ENCODE measurements around the gene COL4A2. TPM values are rescaled to one million over a fixed set of nuclear protein-coding genes. Genes with fewer than 3 reads are reported as not detected.

COL4A2 gene
- total RNA-seq, 3 donors from 2014 or later (not counting 1 experiment from before 2014, with no cell fraction given), result not detected

GRCh38 chr13:110367620-110368019 is 60.5 kb downstream of the COL4A2 start:
- no peaks in the 10 kb centered on the region for H3K36me3 Mint-ChIP-seq
- H3K27me3 Mint-ChIP-seq (ENCODE audit: low read depth in 2 of 2), result peaks cover 9 to 34% of the 10 kb centered on the region in 2 donors
- H3K27ac ChIP-seq (ENCODE audit: low read length), result no peak overlapping the region
- H3K4me1 Mint-ChIP-seq, result no peaks in the 10 kb centered on the region
- no peak for TF ChIP-seq CTCF (IDR thresholded peaks at IDR 0.05)
- peaks cover 2% of the 10 kb centered on the region for H3K27me3 ChIP-seq (ENCODE audit: control insufficient read depth, insufficient read depth, low read length)
- no peaks in the 10 kb centered on the region for H3K4me1 ChIP-seq (ENCODE audit: control insufficient read depth, insufficient read depth, low read length)
- WGBS (ENCODE audit: insufficient coverage), result 78% methylated on average over 4 of the region's 4 CpGs
- no peaks in the 10 kb centered on the region for H3K36me3 ChIP-seq (ENCODE audit: control insufficient read depth, insufficient read depth, low read length)
- no peak overlapping the region for H3K4me3 ChIP-seq (ENCODE audit: low read length)
- no peak overlapping the region for H3K4me3 Mint-ChIP-seq
- no peaks in the 10 kb centered on the region for H3K9me3 ChIP-seq (ENCODE audit: control insufficient read depth, insufficient read depth, low read length)
- ATAC-seq, result no peak
- no peak overlapping the region for H3K27ac Mint-ChIP-seq
- intact Hi-C loops (cut with micrococcal nuclease), result no loop called here
- no peaks in the 10 kb centered on the region for H3K9me3 Mint-ChIP-seq
- no peak for DNase-seq

- WGBS (ENCODE audit: insufficient coverage), result 86% methylated on average over 2 of the region's 2 CpGs
Measured at GRCh38 chr13:110368408-110368807, 61.3 kb downstream of the COL4A2 start.

GRCh38 chr13:110369400-110369799 is 62.3 kb downstream of the COL4A2 start:
- DNase-seq (no peak), ATAC-seq (no peak)
- TF ChIP-seq CTCF (IDR thresholded peaks at IDR 0.05), result no peak
- Histone ChIP-seq H3K36me3 (ENCODE audit: control insufficient read depth, insufficient read depth, low read length) (no peaks in the 10 kb centered on the region), H3K27me3 (ENCODE audit: control insufficient read depth, insufficient read depth, low read length) (peaks cover 2% of the 10 kb centered on the region), H3K27ac (ENCODE audit: low read length) (no peak overlapping the region), H3K4me3 (ENCODE audit: low read length) (no peak overlapping the region), H3K4me1 (ENCODE audit: control insufficient read depth, insufficient read depth, low read length) (no peaks in the 10 kb centered on the region), H3K9me3 (ENCODE audit: control insufficient read depth, insufficient read depth, low read length) (no peaks in the 10 kb centered on the region)
- 94% methylated on average over 5 of the region's 5 CpGs for WGBS (ENCODE audit: insufficient coverage)
- H3K9me3 Mint-ChIP-seq, result no peaks in the 10 kb centered on the region
- intact Hi-C loops (cut with micrococcal nuclease), result no loop called here
- peaks cover 10 to 37% of the 10 kb centered on the region in 2 donors for H3K27me3 Mint-ChIP-seq (ENCODE audit: low read depth in 2 of 2)
- H3K27ac Mint-ChIP-seq, result no peak overlapping the region
- H3K4me3 Mint-ChIP-seq, result no peak overlapping the region
- no peaks in the 10 kb centered on the region for H3K4me1 Mint-ChIP-seq
- no peaks in the 10 kb centered on the region for H3K36me3 Mint-ChIP-seq

More at GRCh38 chr13:110368408-110368807, 61.3 kb downstream of the COL4A2 start:
- Mint-ChIP-seq H3K4me1 (no peaks in the 10 kb centered on the region), H3K27me3 (ENCODE audit: low read depth in 2 of 2) (peaks cover 9 to 28% of the 10 kb centered on the region in 2 donors), H3K9me3 (no peaks in the 10 kb centered on the region), H3K36me3 (no peaks in the 10 kb centered on the region), H3K4me3 (no peak overlapping the region), H3K27ac (no peak overlapping the region)
- peaks cover 2% of the 10 kb centered on the region for H3K27me3 ChIP-seq (ENCODE audit: control insufficient read depth, insufficient read depth, low read length)
- no peak for ATAC-seq
- no peaks in the 10 kb centered on the region for H3K4me1 ChIP-seq (ENCODE audit: control insufficient read depth, insufficient read depth, low read length)
- no peaks in the 10 kb centered on the region for H3K9me3 ChIP-seq (ENCODE audit: control insufficient read depth, insufficient read depth, low read length)
- no peak for TF ChIP-seq CTCF (IDR thresholded peaks at IDR 0.05)
- H3K4me3 ChIP-seq (ENCODE audit: low read length), result no peak overlapping the region
- no peaks in the 10 kb centered on the region for H3K36me3 ChIP-seq (ENCODE audit: control insufficient read depth, insufficient read depth, low read length)
- intact Hi-C loops (cut with micrococcal nuclease), result no loop called here
- no peak overlapping the region for H3K27ac ChIP-seq (ENCODE audit: low read length)
- no peak for DNase-seq

Measured in natural killer cell (primary cell).